ENCODE data around the gene FLT3. TPM values are rescaled to one million over a fixed set of nuclear protein-coding genes. Genes with fewer than 3 reads are reported as not detected.

The FLT3 gene
- total and polyA plus RNA-seq, 9 of the 15 experiments (the other 6 are each of a cell fraction or from before 2014, with no cell fraction given): not detected

DNA sequence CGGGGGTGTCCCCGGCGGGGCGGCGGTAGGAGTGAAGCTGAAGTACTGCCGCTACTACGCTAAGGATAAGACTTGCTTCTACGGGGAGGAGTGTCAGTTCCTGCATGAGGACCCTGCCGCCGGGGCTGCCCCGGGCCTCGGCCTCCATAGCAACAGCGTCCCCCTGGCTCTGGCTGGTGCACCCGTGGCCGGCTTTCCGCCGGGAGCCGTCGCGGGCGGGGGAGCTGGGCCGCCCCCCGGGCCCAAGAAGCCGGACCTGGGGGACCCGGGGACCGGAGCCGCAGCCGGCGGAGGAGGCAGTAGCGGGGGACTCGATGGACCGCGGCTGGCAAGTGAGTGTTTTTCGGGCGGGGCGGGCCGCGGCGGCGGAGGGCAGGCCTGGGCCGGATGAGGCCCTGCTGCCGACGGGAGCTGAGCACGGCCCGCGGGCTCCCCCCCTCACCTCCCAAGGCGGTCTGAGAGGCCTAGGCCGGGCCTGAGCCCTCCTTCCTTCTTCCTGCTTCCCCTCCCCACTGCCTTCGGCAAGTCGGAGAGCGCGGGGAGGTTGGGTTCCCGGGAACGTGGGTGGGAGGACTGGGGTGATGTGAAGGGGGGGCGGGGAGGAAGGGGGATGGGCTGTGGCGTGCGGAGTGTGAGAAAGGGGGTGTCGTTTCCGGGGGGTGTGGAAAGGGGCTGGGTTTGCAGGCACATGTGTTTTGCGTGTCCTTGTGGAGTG, 38.5 kb upstream of the FLT3 start:
- peak overlapping the region; percentile 96; the same call in 1 of the 2 replicates for H3K4me2 ChIP-seq (ENCODE audit: insufficient read depth, low read length)
- intact Hi-C loops (cut with micrococcal nuclease) (loop anchor here (10.0 kb wide), 1 partner anchor 156 kb away; no protein-coding TSS in a partner anchor), in situ Hi-C loops (cut with MboI) (no loop called here)
- BruUV-seq (replicated peaks): no TSS peak
- H3K4me3 ChIP-seq: peak overlapping the region; percentile 96
- ATAC-seq: peak; percentile 82
- peaks cover 73% of the 10 kb centered on the region for H3K79me2 ChIP-seq (ENCODE audit: control insufficient read depth, insufficient read depth, low read length)
- POLR2A ChIA-PET: interaction anchor here (1.2 kb wide), 1 partner anchor 20 kb away, joined by 5 read pairs; no protein-coding TSS in a partner anchor
- 0 out of 2 replicates have a peak, but pooled peaks cover 3% of the 10 kb centered on the region for H4K20me1 ChIP-seq (replicated peaks; ENCODE audit: control insufficient read depth, insufficient read depth, low read length)
- peak overlapping the region; percentile 95 to 97 for H3K9ac ChIP-seq (ENCODE audit: insufficient read depth in 1 of 2, low read depth in 2 of 2, low read length in 2 of 2)
- 0 out of 3 replicates have a peak, but pooled peaks cover 5% of the 10 kb centered on the region for H3K36me3 ChIP-seq (ENCODE audit: control insufficient read depth, insufficient read depth, low read length)
- CTCF ChIA-PET (ENCODE audit: low intra/inter-chr PET ratio): no interaction called here
- H3K9me1 ChIP-seq (ENCODE audit: control insufficient read depth, insufficient read depth, low read length): no peaks in the 10 kb centered on the region
- H3K27me3 ChIP-seq (ENCODE audit: control insufficient read depth in 2 of 2, insufficient read depth in 2 of 2, low read length in 2 of 2): no peaks in the 10 kb centered on the region
- H3K4me1 ChIP-seq (replicated peaks in 1 of 2; ENCODE audit: control insufficient read depth in 2 of 2, insufficient read depth in 2 of 2, low read length in 2 of 2): peaks cover 13 to 17% of the 10 kb centered on the region in 2 experiments; a peak in 4 of 5 replicates
- WGBS (ENCODE audit: insufficient coverage, low coverage, missing lambda C conversion rate): under 1% methylated on average over 23 of the region's 60 CpGs
- peak overlapping the region; percentile 63; the same call in 1 of the 2 replicates for H2AFZ ChIP-seq (ENCODE audit: low read depth, low read length)
- no peaks in the 10 kb centered on the region for H3K9me3 ChIP-seq (replicated peaks; ENCODE audit: control insufficient read depth, insufficient read depth, low read depth, low read length)
- H3K27ac ChIP-seq (ENCODE audit: extremely low read depth, low read depth, low read length): peak overlapping the region; percentile 95
- peak; percentile 90 for FAIRE-seq
- peak; percentile 73 to 92 (median 80) for DNase-seq (ENCODE audit: extremely low read depth in 1 of 4, low spot score in 3 of 4)
- TF ChIP-seq GTF2E2 (tag; IDR thresholded peaks at IDR 0.05) (peak; percentile 76), HMG20B (CRISPR knock-in tag; IDR thresholded peaks at IDR 0.05) (no peak), PCBP2 (IDR thresholded peaks at IDR 0.05; ENCODE audit: low read depth, low read length, poor library complexity, severe bottlenecking) (no peak), MBD2 (IDR thresholded peaks at IDR 0.05; ENCODE audit: borderline replicate concordance, low read depth) (no peak), RB1 (IDR thresholded peaks at IDR 0.05; ENCODE audit: low read depth) (no peak; the same call in 1 of the 2 replicates), PCBP1 (IDR thresholded peaks at IDR 0.05; ENCODE audit: low read depth, low read length, poor library complexity, severe bottlenecking) (peak; percentile 9), TCFL5 (CRISPR knock-in tag; conservative IDR thresholded peaks at IDR 0.05) (no peak), ZNF668 (CRISPR knock-in tag; IDR thresholded peaks at IDR 0.05) (no peak), POLR3A (IDR thresholded peaks at IDR 0.05; ENCODE audit: borderline replicate concordance, extremely low read depth, insufficient read depth, insufficient read length) (no peak), HDAC1 (IDR thresholded peaks at IDR 0.05) (peak; percentile 24 to 97; a peak in 1 of 4 replicates), DIDO1 (tag; IDR thresholded peaks at IDR 0.05; ENCODE audit: low read depth) (no peak)
- TF ChIP-seq, protein P1, sequence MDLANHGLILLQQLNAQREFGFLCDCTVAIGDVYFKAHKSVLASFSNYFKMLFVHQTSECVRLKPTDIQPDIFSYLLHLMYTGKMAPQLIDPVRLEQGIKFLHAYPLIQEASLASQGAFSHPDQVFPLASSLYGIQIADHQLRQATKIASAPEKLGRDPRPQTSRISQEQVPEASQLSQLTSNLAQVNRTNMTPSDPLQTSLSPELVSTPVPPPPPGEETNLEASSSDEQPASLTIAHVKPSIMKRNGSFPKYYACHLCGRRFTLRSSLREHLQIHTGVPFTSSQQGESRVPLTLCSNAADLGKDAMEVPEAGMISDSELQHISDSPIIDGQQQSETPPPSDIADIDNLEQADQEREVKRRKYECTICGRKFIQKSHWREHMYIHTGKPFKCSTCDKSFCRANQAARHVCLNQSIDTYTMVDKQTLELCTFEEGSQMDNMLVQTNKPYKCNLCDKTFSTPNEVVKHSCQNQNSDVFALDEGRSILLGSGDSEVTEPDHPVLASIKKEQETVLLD (IDR thresholded peaks at IDR 0.05): no peak

Measured in K562 (cell line).